Skeletal muscle tissue (tissue), 4 donors: ENCODE data around the gene CD46. TPM values are rescaled to one million over a fixed set of nuclear protein-coding genes. Genes with fewer than 3 reads are reported as not detected.

ENCODE experiments used
- H3K27ac ChIP-seq: one replicate; pipeline ENCODE4 v1.7.0; 2013; ENCODE audit warnings: mild to moderate bottlenecking, low read depth, low read length, inconsistent platforms
- H3K27me3 ChIP-seq, 3 donors: one replicate each; pipeline ENCODE4 v1.7.0; 2013; ENCODE audit warnings: low read length in 3 of 3; ENCODE audit not compliant: control insufficient read depth in 3 of 3, insufficient read depth in 3 of 3
- H3K36me3 ChIP-seq, 3 donors: one replicate each; pipeline ENCODE4 v1.7.0; 2013; ENCODE audit warnings: low read length in 3 of 3; ENCODE audit not compliant: control insufficient read depth in 3 of 3, insufficient read depth in 3 of 3
- H3K4me1 ChIP-seq, 3 donors: one replicate each; pipeline ENCODE4 v1.7.0; 2013; ENCODE audit warnings: low read length in 3 of 3, mild to moderate bottlenecking in 3 of 3; ENCODE audit not compliant: control insufficient read depth in 3 of 3, insufficient read depth in 3 of 3
- H3K4me3 ChIP-seq, 3 donors: one replicate each; pipeline ENCODE4 v1.7.0; 2013; ENCODE audit warnings: low read length in 3 of 3
- H3K9ac ChIP-seq, 3 donors: one replicate each; pipeline ENCODE4 v1.7.0; 2013; ENCODE audit warnings: low read length in 3 of 3, mild to moderate bottlenecking in 3 of 3, moderate library complexity in 2 of 3, low read depth in 1 of 3
- H3K9me3 ChIP-seq, 3 donors: one replicate each; pipeline ENCODE4 v1.7.0; 2013; ENCODE audit warnings: low read length in 3 of 3; ENCODE audit not compliant: control insufficient read depth in 3 of 3
- total RNA-seq: library from RNA; depleted of rRNA; stranded (reverse); fragments of >200 nt; gene quantifications from one replicate; pipeline ENCODE4 v1.2.3, GENCODE V29; 2014
- donor health status: Osteomylitis.

The CD46 gene
- total RNA-seq, 1 donor from 2014 or later, result 53.8 TPM

DNA sequence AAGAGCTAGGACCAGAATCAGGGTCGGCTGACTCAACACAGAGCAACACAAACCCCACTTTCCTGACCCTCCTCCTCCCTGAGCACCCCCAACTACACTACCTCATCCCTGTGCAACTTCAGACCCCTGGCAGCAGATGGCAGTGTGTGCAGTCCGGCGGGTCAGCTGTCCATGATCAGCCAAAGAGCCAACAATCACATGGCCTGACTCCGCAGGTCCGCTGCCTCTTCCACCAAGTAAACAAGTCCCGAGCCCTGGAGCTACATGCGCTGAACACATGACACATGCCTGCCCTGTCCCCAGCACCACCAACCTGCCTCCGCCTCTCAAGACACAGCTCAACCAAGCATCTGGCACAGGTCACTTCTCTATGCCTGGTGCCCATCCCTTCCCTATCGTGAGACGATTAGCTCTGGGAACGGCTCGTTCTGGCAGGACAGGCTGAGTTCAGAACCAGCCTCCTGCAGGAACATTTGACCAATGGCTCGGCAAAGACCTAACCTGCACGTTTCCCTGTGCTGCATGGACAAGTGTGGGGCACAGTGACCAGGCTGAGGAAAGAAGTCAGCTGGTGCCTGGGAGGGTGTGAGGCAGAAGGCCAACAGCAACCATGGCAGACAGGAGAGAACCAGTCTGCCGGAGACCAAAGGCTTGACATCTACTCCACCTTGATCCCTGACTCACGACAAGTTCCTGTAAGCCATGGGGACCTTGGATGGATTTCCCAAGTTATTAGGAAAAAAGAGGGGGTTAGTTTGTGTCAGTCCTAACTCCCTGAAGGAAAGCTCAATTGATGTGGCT is 60.3 kb downstream of the CD46 start:
- Histone ChIP-seq H3K4me3 (peak overlapping the region; percentile 56 to 74 (median 59)), H3K27me3 (no peaks in the 10 kb centered on the region), H3K36me3 (peaks cover 75 to 85% (median 80%) of the 10 kb centered on the region in 3 donors), H3K9ac (peak overlapping the region; percentile 8 to 84 (median 64)), H3K4me1 (peaks cover 96 to 99% (median 98%) of the 10 kb centered on the region in 3 donors), H3K9me3 (no peaks in the 10 kb centered on the region), H3K27ac (peak overlapping the region; percentile 91)

DNA sequence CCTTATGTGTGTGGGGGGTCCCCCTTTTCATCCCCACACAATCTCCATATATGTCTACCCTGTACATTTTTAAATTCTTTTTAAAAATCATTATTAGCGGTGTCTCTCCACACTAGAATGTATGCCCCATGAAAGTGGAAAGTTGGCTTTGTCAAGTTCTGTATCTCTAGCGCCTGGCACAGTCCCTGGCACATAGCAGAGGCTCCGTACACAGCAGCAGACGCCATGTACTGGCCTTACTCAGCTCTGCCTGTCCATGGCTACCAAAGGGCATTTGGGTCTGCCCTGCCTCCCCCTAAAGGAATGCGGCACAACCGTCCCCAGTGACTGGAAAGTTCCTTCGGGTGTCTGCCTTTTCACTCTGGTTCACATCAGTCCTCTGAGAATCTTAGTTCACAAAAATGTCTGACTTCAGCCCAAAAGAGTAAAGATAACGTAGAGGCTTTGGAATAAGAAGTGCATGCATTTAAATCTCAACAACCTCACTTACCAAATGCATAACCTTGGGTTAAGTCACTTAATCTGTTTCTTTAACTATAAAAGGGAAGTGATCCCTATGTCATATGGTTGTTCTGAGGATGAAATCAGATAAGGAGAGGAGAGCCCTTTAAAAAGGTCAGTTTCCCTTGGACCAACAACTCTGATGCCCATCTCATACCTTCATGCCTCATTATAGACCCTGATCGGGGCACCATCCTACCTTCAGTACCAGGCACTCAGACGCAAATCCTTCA is 61.1 kb downstream of the CD46 start:
- H3K27ac ChIP-seq, result peak overlapping the region; percentile 91
- no peaks in the 10 kb centered on the region for H3K27me3 ChIP-seq
- peak overlapping the region; percentile 44 to 84 (median 60) for H3K9ac ChIP-seq
- peak overlapping the region; percentile 56 to 74 (median 59) for H3K4me3 ChIP-seq
- H3K36me3 ChIP-seq, result peaks cover 74 to 86% (median 74%) of the 10 kb centered on the region in 3 donors
- peaks cover 96 to 99% (median 98%) of the 10 kb centered on the region in 3 donors for H3K4me1 ChIP-seq
- H3K9me3 ChIP-seq, result no peaks in the 10 kb centered on the region

DNA sequence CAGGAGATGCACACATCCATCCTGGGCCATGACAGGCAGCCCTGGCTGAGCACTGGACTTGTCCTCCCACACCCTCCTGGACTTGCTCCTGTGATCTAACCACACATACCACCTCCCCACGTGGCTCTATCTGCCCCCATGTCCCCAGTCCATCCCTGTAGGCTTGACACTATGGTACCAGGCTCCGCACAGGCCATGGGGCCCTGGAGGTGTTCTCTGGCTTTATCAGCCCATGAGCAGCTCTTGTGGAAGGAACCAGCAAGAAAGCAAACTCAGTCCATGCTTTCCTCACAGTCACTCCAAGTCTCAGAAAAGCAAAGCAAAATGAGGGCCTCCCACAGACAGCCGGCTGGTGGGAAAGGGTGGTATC is 61.6 kb downstream of the CD46 start:
- H3K4me1 ChIP-seq, result peaks cover 94 to 97% (median 97%) of the 10 kb centered on the region in 3 donors
- H3K36me3 ChIP-seq, result peaks cover 70 to 81% (median 74%) of the 10 kb centered on the region in 3 donors
- no peaks in the 10 kb centered on the region for H3K27me3 ChIP-seq
- H3K27ac ChIP-seq, result peak overlapping the region; percentile 91
- no peaks in the 10 kb centered on the region for H3K9me3 ChIP-seq
- peak overlapping the region; percentile 56 to 67 (median 59) for H3K4me3 ChIP-seq
- peak overlapping the region; percentile 44 to 84 (median 60) for H3K9ac ChIP-seq

DNA sequence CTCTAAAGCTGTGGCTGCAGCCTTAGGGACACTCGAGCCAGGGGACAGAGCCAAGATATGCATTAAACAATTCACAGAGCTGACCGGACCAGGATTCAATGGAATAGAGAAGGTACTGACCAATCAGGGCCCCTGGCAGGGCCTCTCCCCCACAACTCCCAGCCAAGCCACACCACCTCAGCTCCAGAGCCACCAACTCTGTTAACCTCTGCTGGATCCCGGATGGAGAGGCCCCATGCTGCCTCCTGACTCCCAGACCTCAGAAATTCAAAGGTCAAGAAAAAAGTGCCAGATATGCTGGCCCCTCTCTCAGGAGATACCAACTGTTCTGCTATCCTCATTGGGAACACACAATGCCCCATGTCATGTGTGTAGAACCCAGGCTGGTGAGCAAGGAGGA is 62.1 kb downstream of the CD46 start:
- Histone ChIP-seq H3K4me3 (peak overlapping the region; percentile 56 to 67 (median 59)), H3K36me3 (peaks cover 67 to 81% (median 74%) of the 10 kb centered on the region in 3 donors), H3K27ac (peak overlapping the region; percentile 91), H3K27me3 (no peaks in the 10 kb centered on the region), H3K4me1 (peaks cover 94 to 97% (median 97%) of the 10 kb centered on the region in 3 donors), H3K9ac (peak overlapping the region; percentile 44 to 84 (median 60)), H3K9me3 (no peaks in the 10 kb centered on the region)

DNA sequence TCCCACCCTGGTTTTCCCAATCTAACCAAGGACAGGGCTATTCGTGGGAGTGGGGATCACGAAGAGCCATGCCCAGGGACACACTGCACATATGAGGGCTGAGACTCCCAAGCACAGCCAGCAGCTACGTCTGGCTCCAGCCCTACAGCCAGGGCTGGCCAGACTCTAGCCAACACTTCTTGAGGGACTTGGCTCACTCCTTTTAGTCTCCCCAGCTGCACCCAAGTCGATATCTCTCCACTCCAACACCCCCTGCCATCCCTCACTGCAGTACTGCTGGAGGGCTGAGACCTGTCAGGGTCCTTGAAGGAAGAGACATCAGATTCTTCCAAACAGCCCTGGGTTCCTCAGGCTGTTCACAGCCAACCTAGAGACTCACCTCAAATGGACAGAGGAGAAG is 62.6 kb downstream of the CD46 start:
- H3K9me3 ChIP-seq, result no peaks in the 10 kb centered on the region
- peaks cover 62 to 81% (median 74%) of the 10 kb centered on the region in 3 donors for H3K36me3 ChIP-seq
- H3K9ac ChIP-seq, result peak overlapping the region; percentile 44 to 84 (median 60)
- peak overlapping the region; percentile 56 to 67 (median 59) for H3K4me3 ChIP-seq
- H3K27me3 ChIP-seq, result no peaks in the 10 kb centered on the region
- peaks cover 94 to 97% (median 97%) of the 10 kb centered on the region in 3 donors for H3K4me1 ChIP-seq
- H3K27ac ChIP-seq, result peak overlapping the region; percentile 91

DNA sequence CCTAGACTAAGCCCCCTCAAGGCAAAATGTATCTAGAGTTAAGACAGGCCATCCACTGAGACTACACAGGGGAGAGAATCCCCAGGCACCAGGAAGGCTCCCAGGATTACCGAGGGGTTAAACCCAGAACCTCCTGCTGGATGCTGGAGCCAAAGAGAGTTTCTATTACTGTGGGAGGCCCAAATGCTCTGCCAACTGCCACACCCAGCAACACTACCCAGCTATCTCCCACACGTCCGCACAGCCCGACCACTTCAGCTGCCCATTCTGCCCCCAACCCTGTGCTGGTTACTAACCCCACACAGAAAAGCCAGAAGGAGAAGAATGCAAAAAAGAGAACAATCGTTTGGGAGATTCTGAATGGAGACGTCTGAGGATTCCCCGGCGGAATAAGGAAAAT is 63.6 kb downstream of the CD46 start:
- peak overlapping the region; percentile 60 to 84 (median 60) for H3K9ac ChIP-seq
- no peaks in the 10 kb centered on the region for H3K9me3 ChIP-seq
- peak overlapping the region; percentile 91 for H3K27ac ChIP-seq
- peaks cover 94 to 97% (median 97%) of the 10 kb centered on the region in 3 donors for H3K4me1 ChIP-seq
- H3K27me3 ChIP-seq, result no peaks in the 10 kb centered on the region
- H3K36me3 ChIP-seq, result peaks cover 59 to 78% (median 76%) of the 10 kb centered on the region in 3 donors
- peak overlapping the region; percentile 56 to 61 (median 59) for H3K4me3 ChIP-seq

DNA sequence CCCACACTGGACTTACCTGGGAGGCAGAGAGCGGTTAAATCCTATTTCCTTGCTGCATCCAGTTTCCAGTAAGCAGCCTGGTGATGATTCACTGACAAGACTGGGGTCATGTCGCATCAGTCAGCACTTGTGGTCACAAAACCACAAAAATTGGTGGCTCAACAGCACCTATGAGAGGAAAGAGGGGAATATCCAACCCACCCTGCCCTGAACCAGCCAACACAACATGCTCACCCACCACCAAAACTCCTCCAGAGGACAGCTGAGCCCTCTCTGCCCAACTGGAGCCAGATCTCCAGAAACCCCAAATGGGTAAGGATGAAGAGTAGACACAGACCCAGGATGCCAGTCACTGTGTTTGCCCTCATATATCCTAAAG is 64.0 kb downstream of the CD46 start:
- peaks cover 94 to 97% (median 97%) of the 10 kb centered on the region in 3 donors for H3K4me1 ChIP-seq
- peak overlapping the region; percentile 60 to 84 (median 60) for H3K9ac ChIP-seq
- H3K27me3 ChIP-seq, result no peaks in the 10 kb centered on the region
- peak overlapping the region; percentile 91 for H3K27ac ChIP-seq
- H3K4me3 ChIP-seq, result peak overlapping the region; percentile 56 to 61 (median 59)
- peaks cover 59 to 77% (median 74%) of the 10 kb centered on the region in 3 donors for H3K36me3 ChIP-seq
- H3K9me3 ChIP-seq, result no peaks in the 10 kb centered on the region

DNA sequence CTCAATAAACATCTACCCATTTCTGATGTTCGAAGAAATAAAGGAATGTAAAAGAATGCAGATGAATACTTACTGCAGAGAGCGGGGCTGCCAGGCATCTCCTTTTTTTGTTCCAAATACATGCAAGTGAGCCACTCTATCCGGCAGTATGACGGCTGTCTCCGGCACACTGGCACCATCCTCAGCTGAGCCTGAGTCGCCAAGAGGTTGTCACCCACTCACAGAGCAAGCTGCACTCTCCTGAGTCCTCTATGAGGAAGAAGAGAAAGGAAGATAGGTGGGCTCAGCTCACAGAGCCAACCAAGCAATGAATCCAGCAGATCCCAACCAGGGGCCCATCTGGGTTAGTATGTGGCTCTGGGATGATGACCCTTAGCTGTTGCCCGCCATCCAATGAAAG is 65.3 kb downstream of the CD46 start:
- Histone ChIP-seq H3K36me3 (peaks cover 62 to 80% (median 79%) of the 10 kb centered on the region in 3 donors), H3K9me3 (no peaks in the 10 kb centered on the region), H3K4me3 (peak overlapping the region; percentile 52 to 62 (median 56)), H3K4me1 (peaks cover 92 to 96% (median 95%) of the 10 kb centered on the region in 3 donors), H3K9ac (peak overlapping the region in 2 of 3 donors; percentile 60 to 84), H3K27ac (peak overlapping the region; percentile 91), H3K27me3 (no peaks in the 10 kb centered on the region)

DNA sequence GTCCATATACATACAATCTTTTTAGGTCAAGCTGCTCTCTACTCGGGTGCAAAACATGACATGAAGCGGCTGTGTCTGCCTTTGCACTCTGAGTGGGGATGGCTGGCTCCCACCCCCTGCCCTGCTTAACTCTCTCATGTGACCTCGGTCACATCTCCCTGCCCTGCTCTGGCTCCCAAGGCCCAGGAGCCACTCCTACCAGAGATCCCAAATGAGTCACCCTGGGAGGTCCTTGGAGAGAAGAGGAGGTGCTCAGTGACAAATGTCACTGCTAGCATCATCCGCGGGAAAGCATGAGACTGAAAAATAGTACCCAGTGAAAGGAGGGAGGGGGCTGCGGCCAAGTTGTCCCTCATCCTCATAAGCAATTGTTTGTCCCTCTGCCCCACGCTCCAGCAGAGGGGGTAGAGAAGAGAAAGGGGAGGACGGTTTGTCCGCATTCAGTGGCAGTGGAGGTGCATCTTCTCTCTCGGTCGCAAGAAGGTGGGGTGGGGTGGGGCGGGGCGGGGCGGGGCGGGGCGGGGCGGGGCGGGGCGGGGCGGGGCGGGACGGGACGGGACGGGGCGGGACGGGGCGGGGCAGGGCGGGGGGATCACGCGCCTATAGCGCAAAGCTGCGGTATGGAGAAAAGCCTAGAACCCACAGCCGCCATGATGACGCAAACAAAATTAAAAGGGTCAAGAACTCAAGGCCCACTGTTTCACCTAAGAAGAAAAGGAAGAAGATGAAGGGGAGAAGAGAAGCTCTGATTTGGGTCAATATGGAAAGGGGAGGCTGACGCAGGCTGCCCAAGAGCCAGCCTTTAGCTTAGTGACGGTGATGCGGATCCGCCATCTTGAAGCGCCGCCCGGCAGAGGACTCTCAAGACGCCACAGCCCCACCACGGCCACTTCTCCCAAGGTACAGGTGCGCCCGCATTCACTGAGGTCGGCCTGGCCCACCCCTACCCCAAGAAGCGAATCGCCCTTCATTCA is 66.2 kb downstream of the CD46 start:
- Histone ChIP-seq H3K27me3 (no peaks in the 10 kb centered on the region), H3K9ac (peak overlapping the region; percentile 28 to 100 (median 50)), H3K4me1 (peaks cover 84 to 88% (median 88%) of the 10 kb centered on the region in 3 donors), H3K4me3 (peak overlapping the region; percentile 52 to 94 (median 92)), H3K36me3 (peaks cover 53 to 78% (median 71%) of the 10 kb centered on the region in 3 donors), H3K9me3 (no peaks in the 10 kb centered on the region), H3K27ac (peak overlapping the region; percentile 100)
